ENCODE results near the gene FABP7. TPM values are rescaled to one million over a fixed set of nuclear protein-coding genes. Genes with fewer than 3 reads are reported as not detected.

The FABP7 gene
- total RNA-seq, 1 experiment from 2014 or later = not detected

DNA sequence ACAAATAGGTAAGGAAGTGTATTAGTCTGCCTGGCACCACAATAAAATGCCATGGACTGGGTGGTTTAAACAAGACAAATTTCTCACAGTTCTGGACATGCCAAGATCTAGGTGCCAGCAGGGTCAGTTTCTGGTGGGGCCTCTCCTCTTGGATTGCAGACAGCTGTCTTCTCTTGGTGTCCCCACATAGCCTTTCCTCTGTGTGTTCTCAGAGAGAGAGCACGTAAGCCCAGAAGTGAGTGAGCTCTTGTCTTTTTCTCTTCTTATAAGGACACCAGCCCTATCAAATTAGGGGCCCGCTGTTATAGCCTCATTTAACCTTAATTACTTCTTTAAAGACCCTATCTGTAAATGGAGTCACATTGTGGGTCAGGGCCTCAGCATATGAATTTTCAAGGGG lies 37.8 kb downstream of the FABP7 start:
- Histone ChIP-seq H3K27me3 (ENCODE audit: insufficient read depth, low read length) (no peaks in the 10 kb centered on the region), H3K9ac (ENCODE audit: low read length) (no peak overlapping the region), H4K20me1 (ENCODE audit: insufficient read depth) (no peaks in the 10 kb centered on the region), H3K9me2 (ENCODE audit: insufficient read depth) (no peaks in the 10 kb centered on the region), H3K4me3 (replicated peaks in 1 of 2; ENCODE audit: low read depth in 1 of 2, low read length in 2 of 2) (no peak overlapping the region), H2AFZ (ENCODE audit: low read depth, low read length, poor library complexity, severe bottlenecking) (no peak overlapping the region), H3K9me3 (ENCODE audit: control insufficient read depth in 1 of 2, insufficient read depth in 1 of 2, low read depth in 1 of 2, low read length in 2 of 2) (no peaks in the 10 kb centered on the region), H3K36me3 (ENCODE audit: control insufficient read depth in 1 of 2, insufficient read depth in 2 of 2, low read length in 2 of 2) (no peaks in the 10 kb centered on the region), H3K4me1 (ENCODE audit: control insufficient read depth in 1 of 2, insufficient read depth in 2 of 2, low read length in 2 of 2) (no peaks in the 10 kb centered on the region), H3K27ac (ENCODE audit: low read depth, low read length) (no peak overlapping the region), H3K79me2 (ENCODE audit: insufficient read depth, low read length) (no peaks in the 10 kb centered on the region), H3K4me2 (ENCODE audit: low read length) (no peak overlapping the region)
- DNase-seq (ENCODE audit: low read depth, low spot score) (no peak), ATAC-seq (no peak)
- TF ChIP-seq POLR2AphosphoS5 (IDR thresholded peaks at IDR 0.05; ENCODE audit: low read depth, low read length) = no peak
- no peak for TF ChIP-seq ELF1 (IDR thresholded peaks at IDR 0.05; ENCODE audit: borderline replicate concordance, low read depth)
- TF ChIP-seq EZH2phosphoT487 (IDR thresholded peaks at IDR 0.05; ENCODE audit: borderline replicate concordance) = no peak
- TF ChIP-seq ZFX (IDR thresholded peaks at IDR 0.05) = no peak
- no peak for TF ChIP-seq EZH2 (IDR thresholded peaks at IDR 0.05)
- TF ChIP-seq ZBTB33 (IDR thresholded peaks at IDR 0.05; ENCODE audit: extremely low read depth, insufficient replicate concordance, low read length) = no peak
- TF ChIP-seq CBX3 (IDR thresholded peaks at IDR 0.05; ENCODE audit: low read depth) = no peak
- TF ChIP-seq EGR1 (IDR thresholded peaks at IDR 0.05; ENCODE audit: low read depth) = no peak
- no peak for TF ChIP-seq POLR2A (IDR thresholded peaks at IDR 0.05; ENCODE audit: borderline replicate concordance, extremely low read depth, insufficient read depth, insufficient read length)
- no peak for TF ChIP-seq CEBPB (IDR thresholded peaks at IDR 0.05; ENCODE audit: low read depth)
- no peak for TF ChIP-seq SP1 (IDR thresholded peaks at IDR 0.05; ENCODE audit: low read depth)
- TF ChIP-seq ZNF274 (IDR thresholded peaks at IDR 0.05; ENCODE audit: low read depth, low read length) = no peak
- no peak for TF ChIP-seq YY1 (IDR thresholded peaks at IDR 0.05; ENCODE audit: extremely low read depth, insufficient replicate concordance, low read depth, low read length)
- no peak for TF ChIP-seq FOSL1 (IDR thresholded peaks at IDR 0.05; ENCODE audit: low read depth)
- no peak for TF ChIP-seq CTCF (IDR thresholded peaks at IDR 0.05 in 2 of 3, conservative IDR thresholded peaks at IDR 0.05 in 1 of 3; ENCODE audit: borderline replicate concordance in 1 of 3, insufficient read depth in 1 of 3, low read depth in 2 of 3, low read length in 2 of 3)
- TF ChIP-seq SIN3A (IDR thresholded peaks at IDR 0.05; ENCODE audit: low read depth) = no peak
- ChIA-PET POLR2A (no interaction called here), CTCF (no interaction called here), RAD21 (ENCODE audit: low non-redundant PET in 1 of 2, low total read pairs in 2 of 2, uncharacterized antibody in 2 of 2, unreplicated experiment in 2 of 2) (no interaction called here)
- intact Hi-C loops (cut with micrococcal nuclease) = no loop called here
- no TSS peak for BruUV-seq (replicated peaks)
